GM21367 (cell line): ENCODE results near the gene PCDHA5.

ENCODE experiments used
- ATAC-seq: cut with Tn5 transposase; IDR thresholded peaks from one replicate; pipeline ENCODE4 v1.9.1; 2021; ENCODE audit not compliant: unreplicated experiment

The PCDHA5 gene

GRCh38 chr5:140857987-140858240 is 36.5 kb downstream of the PCDHA5 start:
- no peak for ATAC-seq

- ATAC-seq = no peak
Observed at GRCh38 chr5:140862441-140863295, 41.3 kb downstream of the PCDHA5 start.

- ATAC-seq = no peak
Observed at GRCh38 chr5:140868721-140869554, 47.5 kb downstream of the PCDHA5 start, which contains the start of gene PCDHA11. Gene PCDHA11 (plus strand): TSS chr5:140868957. CDS start chr5:140869104, 147 bp downstream.

GRCh38 chr5:140869555-140869886 is 48.1 kb downstream of the PCDHA5 start:
- ATAC-seq = no peak

GRCh38 chr5:140870221-140871201 is 49.1 kb downstream of the PCDHA5 start:
- no peak for ATAC-seq
